Astrocyte (in vitro differentiated cells and primary cell): ENCODE results near the gene ROGDI.

Experiments
- CTCF ChIP-seq: IDR thresholded peaks from 2 replicates; pipeline ENCODE4 v1.5.1; 2011; ENCODE audit warnings: low read depth, mild to moderate bottlenecking, inconsistent platforms, low read length, moderate library complexity; ENCODE audit not compliant: insufficient read depth
- EZH2 ChIP-seq: IDR thresholded peaks from 2 replicates; pipeline ENCODE4 v1.6.1; 2012; ENCODE audit warnings: mild to moderate bottlenecking, low read length, inconsistent platforms; ENCODE audit not compliant: insufficient read depth

GRCh38 chr16:4839942-4840341 lies 37.5 kb upstream of the ROGDI start:
- TF ChIP-seq CTCF: no peak
- TF ChIP-seq EZH2: no peak
